Right atrium auricular region (tissue), 2 donors: ENCODE data around the gene CFAP161. TPM values are rescaled to one million over a fixed set of nuclear protein-coding genes. Genes with fewer than 3 reads are reported as not detected.

Experiments
- DNase-seq: peaks from one replicate; pipeline ENCODE4 v3.0.0-alpha.2; 2019; ENCODE audit warnings: low spot score
- H3K27ac ChIP-seq, 2 donors: fragments of 200-600 bp; sonication (generic); 1 replicate in 1 of 2; 2 replicates in 1 of 2; pipeline ENCODE4 v1.5.1; 2016 to 2019
- H3K27me3 ChIP-seq, 2 donors: fragments of 200-600 bp; sonication (generic); one replicate each; pipeline versions ENCODE4 v1.5.1 to v1.6.0; 2017 to 2019
- H3K36me3 ChIP-seq: fragments of 200-600 bp; sonication (generic); one replicate; pipeline ENCODE4 v1.5.1; 2016
- H3K4me1 ChIP-seq, 2 donors: fragments of 200-600 bp; sonication (generic); one replicate each; pipeline versions ENCODE4 v1.5.1 to v1.6.0; 2017 to 2019
- H3K4me3 ChIP-seq, 2 donors: fragments of 200-600 bp; sonication (generic); 1 replicate in 1 of 2; 2 replicates in 1 of 2; pipeline ENCODE4 v1.5.1; 2017 to 2019; ENCODE audit warnings: mild to moderate bottlenecking in 1 of 2, moderate library complexity in 1 of 2
- H3K9me3 ChIP-seq, 2 donors: fragments of 200-600 bp; sonication (generic); one replicate each; pipeline ENCODE4 v1.5.1; 2019
- total RNA-seq, 2 donors: library from RNA; depleted of rRNA; stranded (reverse); fragments of >200 nt; gene quantifications; one replicate each; pipeline ENCODE4 v1.1.0, GENCODE V29; 2016
- TF ChIP-seq, protein P1 (sequence below), 2 donors: fragments of 200-600 bp; sonication (generic); IDR thresholded peaks; one replicate each; pipeline ENCODE4 v1.5.1; 2019; ENCODE audit warnings: antibody characterized with exemption in 2 of 2

Gene CFAP161
- total RNA-seq, 2 donors from 2014 or later, result 6.2 TPM; not detected in 1

DNA sequence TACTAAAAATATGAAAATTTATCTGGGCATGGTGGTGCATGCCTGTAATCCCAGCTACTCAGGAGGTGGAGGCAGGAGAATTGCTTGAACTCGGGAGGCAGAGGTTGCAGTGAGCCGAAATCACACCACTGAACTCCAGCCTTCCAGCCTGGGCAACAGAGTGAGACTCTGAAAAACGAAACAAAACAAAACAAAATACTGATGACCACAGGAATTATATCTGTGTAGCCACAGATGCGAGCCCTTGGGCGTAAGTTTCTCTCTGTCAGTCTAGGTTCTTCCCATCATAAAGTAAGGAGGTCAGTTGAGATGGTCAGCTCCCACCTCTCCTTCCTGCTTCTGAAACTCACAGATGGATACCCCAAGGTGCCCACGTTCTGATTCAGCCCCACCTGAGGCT, 37.7 kb upstream of the CFAP161 start:
- no peaks in the 10 kb centered on the region for H3K27me3 ChIP-seq
- TF ChIP-seq, protein P1, sequence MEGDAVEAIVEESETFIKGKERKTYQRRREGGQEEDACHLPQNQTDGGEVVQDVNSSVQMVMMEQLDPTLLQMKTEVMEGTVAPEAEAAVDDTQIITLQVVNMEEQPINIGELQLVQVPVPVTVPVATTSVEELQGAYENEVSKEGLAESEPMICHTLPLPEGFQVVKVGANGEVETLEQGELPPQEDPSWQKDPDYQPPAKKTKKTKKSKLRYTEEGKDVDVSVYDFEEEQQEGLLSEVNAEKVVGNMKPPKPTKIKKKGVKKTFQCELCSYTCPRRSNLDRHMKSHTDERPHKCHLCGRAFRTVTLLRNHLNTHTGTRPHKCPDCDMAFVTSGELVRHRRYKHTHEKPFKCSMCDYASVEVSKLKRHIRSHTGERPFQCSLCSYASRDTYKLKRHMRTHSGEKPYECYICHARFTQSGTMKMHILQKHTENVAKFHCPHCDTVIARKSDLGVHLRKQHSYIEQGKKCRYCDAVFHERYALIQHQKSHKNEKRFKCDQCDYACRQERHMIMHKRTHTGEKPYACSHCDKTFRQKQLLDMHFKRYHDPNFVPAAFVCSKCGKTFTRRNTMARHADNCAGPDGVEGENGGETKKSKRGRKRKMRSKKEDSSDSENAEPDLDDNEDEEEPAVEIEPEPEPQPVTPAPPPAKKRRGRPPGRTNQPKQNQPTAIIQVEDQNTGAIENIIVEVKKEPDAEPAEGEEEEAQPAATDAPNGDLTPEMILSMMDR (IDR thresholded peaks at IDR 0.05), result no peak
- DNase-seq, result no peak
- H3K27ac ChIP-seq, result peak overlapping the region in 1 of 2 donors; percentile 4
- H3K4me1 ChIP-seq, result peaks cover 0 to 26% of the 10 kb centered on the region in 2 donors
- H3K36me3 ChIP-seq, result no peaks in the 10 kb centered on the region
- H3K9me3 ChIP-seq, result no peaks in the 10 kb centered on the region
- no peak overlapping the region for H3K4me3 ChIP-seq

GRCh38 chr15:81097116-81097889, 36.8 kb upstream of the CFAP161 start:
- H3K9me3 ChIP-seq, result no peaks in the 10 kb centered on the region
- TF ChIP-seq, protein P1 (IDR thresholded peaks at IDR 0.05), result no peak
- H3K4me1 ChIP-seq, result peaks cover 0 to 20% of the 10 kb centered on the region in 2 donors
- no peak for DNase-seq
- no peak overlapping the region for H3K4me3 ChIP-seq
- H3K27me3 ChIP-seq, result no peaks in the 10 kb centered on the region
- peak overlapping the region in 1 of 2 donors; percentile 4 for H3K27ac ChIP-seq
- no peaks in the 10 kb centered on the region for H3K36me3 ChIP-seq

DNA sequence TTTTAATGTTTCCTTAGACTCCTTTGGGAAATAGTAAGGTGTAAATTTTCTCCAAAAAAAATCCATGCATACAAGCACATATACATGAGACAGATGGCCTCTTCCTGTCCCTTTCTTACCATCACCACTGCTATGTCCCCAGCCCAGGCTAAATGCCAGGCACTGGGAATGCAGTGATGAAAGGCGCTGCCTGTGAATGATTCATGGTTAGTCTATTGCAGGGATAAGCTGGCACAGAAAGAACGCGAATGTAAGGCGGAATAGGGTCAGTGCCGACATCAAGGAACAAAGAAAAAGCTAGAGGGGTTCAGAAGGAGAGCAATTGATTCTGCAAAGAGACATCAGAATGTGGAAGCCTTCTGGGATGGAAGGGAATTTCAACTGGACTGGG, 36.2 kb upstream of the CFAP161 start:
- Histone ChIP-seq H3K36me3 (no peaks in the 10 kb centered on the region), H3K27me3 (no peaks in the 10 kb centered on the region), H3K27ac (peak overlapping the region in 1 of 2 donors; percentile 51), H3K4me3 (no peak overlapping the region), H3K9me3 (no peaks in the 10 kb centered on the region), H3K4me1 (peaks cover 0 to 15% of the 10 kb centered on the region in 2 donors)
- DNase-seq, result no peak
- TF ChIP-seq, protein P1 (IDR thresholded peaks at IDR 0.05), result no peak

DNA sequence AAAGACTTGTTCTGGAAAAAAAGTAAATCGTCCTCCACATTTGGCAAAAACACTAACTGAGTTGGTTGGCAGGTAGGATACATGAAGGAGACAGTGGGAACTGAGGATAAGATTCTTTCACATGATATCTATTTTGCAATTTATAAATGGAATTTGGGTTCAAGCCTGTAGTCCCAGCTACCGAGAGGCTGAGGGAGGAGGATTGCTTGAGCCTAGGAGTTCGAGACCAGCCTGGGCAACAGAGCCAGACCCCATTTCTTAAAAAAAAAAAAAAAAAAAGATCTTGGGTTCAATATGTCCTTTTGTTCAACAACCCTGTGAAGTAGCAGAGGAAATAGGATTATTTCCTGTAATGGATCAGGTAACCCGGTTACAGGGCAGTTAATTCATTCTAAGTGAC, 35.7 kb upstream of the CFAP161 start:
- Histone ChIP-seq H3K27me3 (no peaks in the 10 kb centered on the region), H3K27ac (peak overlapping the region in 1 of 2 donors; percentile 51), H3K4me1 (peaks cover 0 to 13% of the 10 kb centered on the region in 2 donors), H3K9me3 (no peaks in the 10 kb centered on the region), H3K36me3 (no peaks in the 10 kb centered on the region), H3K4me3 (no peak overlapping the region)
- TF ChIP-seq, protein P1 (IDR thresholded peaks at IDR 0.05), result no peak
- DNase-seq, result no peak

GRCh38 chr15:81098861-81099651, 35.0 kb upstream of the CFAP161 start:
- DNase-seq, result peak; percentile 66
- H3K27me3 ChIP-seq, result no peaks in the 10 kb centered on the region
- no peak overlapping the region for H3K4me3 ChIP-seq
- peak overlapping the region in 1 of 2 donors; percentile 51 for H3K27ac ChIP-seq
- H3K36me3 ChIP-seq, result no peaks in the 10 kb centered on the region
- TF ChIP-seq, protein P1 (IDR thresholded peaks at IDR 0.05), result no peak
- peaks cover 0 to 13% of the 10 kb centered on the region in 2 donors for H3K4me1 ChIP-seq
- H3K9me3 ChIP-seq, result no peaks in the 10 kb centered on the region
